SU-DHL-6 (cell line): Measurements from ENCODE around the gene ATP6V0E2.

Source experiments
- H2AFZ ChIP-seq: fragments of 200-600 bp; sonication (generic); 2 replicates; pipeline ENCODE4 v1.6.1; 2014; ENCODE audit warnings: low read depth, mild to moderate bottlenecking, moderate library complexity, mixed read lengths, antibody characterized with exemption, low read length; ENCODE audit not compliant: severe bottlenecking
- H3F3A ChIP-seq: fragments of 200-600 bp; shearing (Covaris generic); 2 replicates; pipeline ENCODE4 v1.6.0; 2016; ENCODE audit warnings: antibody characterized with exemption, mild to moderate bottlenecking; ENCODE audit not compliant: insufficient read depth
- H3K27ac ChIP-seq: fragments of 200-600 bp; sonication (generic); 2 replicates; pipeline ENCODE4 v1.5.1; 2016; ENCODE audit warnings: low read depth, mild to moderate bottlenecking, low read length, moderate library complexity, mixed read lengths
- H3K27me3 ChIP-seq: fragments of 200-600 bp; sonication (generic), shearing (Covaris generic); 2 replicates; pipeline ENCODE4 v1.6.0; 2014; ENCODE audit warnings: mild to moderate bottlenecking, low read length
- H3K36me3 ChIP-seq: fragments of 200-600 bp; sonication (generic); 2 replicates; pipeline ENCODE4 v1.6.1; 2014; ENCODE audit warnings: mild to moderate bottlenecking, low read length, mixed read lengths
- H3K4me2 ChIP-seq: fragments of 300-600, 200-600 bp; shearing (Covaris generic), sonication (generic); 2 replicates; pipeline ENCODE4 v1.6.0; 2014; ENCODE audit warnings: low read length, low read depth, mild to moderate bottlenecking; ENCODE audit not compliant: poor library complexity, severe bottlenecking
- H3K4me3 ChIP-seq: fragments of 200-600 bp; sonication (generic); 2 replicates; pipeline ENCODE4 v1.5.1; 2014; ENCODE audit warnings: antibody characterized with exemption, low read length, mild to moderate bottlenecking, mixed read lengths; ENCODE audit not compliant: insufficient read depth, poor library complexity, severe bottlenecking
- H3K79me2 ChIP-seq: fragments of 200-600 bp; sonication (generic); 2 replicates; pipeline ENCODE4 v1.6.1; 2014; ENCODE audit warnings: mild to moderate bottlenecking, low read length, moderate library complexity; ENCODE audit not compliant: insufficient read depth
- H3K9ac ChIP-seq: fragments of 200-600 bp; sonication (generic); 2 replicates; pipeline ENCODE4 v1.7.0; 2014; ENCODE audit warnings: mild to moderate bottlenecking, low read length
- H3K9me2 ChIP-seq: fragments of 200-600 bp; sonication (generic); replicated peaks from 2 replicates; pipeline ENCODE4 v1.6.1; 2014; ENCODE audit warnings: low read length; ENCODE audit not compliant: insufficient read depth
- H3K9me3 ChIP-seq: fragments of 200-600 bp; sonication (generic); 2 replicates; pipeline ENCODE4 v1.6.1; 2014; ENCODE audit warnings: low read length, mixed read lengths; ENCODE audit not compliant: insufficient read depth
- H4K20me1 ChIP-seq: fragments of 200-600 bp; sonication (generic); 2 replicates; pipeline ENCODE4 v1.6.1; 2014; ENCODE audit warnings: low read depth, mild to moderate bottlenecking, antibody characterized with exemption, low read length, moderate library complexity, mixed read lengths
- CTCF ChIP-seq: fragments of 200-600 bp; sonication (generic); IDR thresholded peaks from one replicate; pipeline ENCODE4 v1.5.1; 2017; ENCODE audit warnings: antibody characterized with exemption, mild to moderate bottlenecking, low read length, moderate library complexity; ENCODE audit not compliant: insufficient read depth, poor library complexity, severe bottlenecking
- EZH2phosphoT487 ChIP-seq: fragments of 200-600 bp; sonication (generic), shearing (Covaris generic); conservative IDR thresholded peaks from 2 replicates; pipeline ENCODE4 v1.6.1; 2018; ENCODE audit warnings: mild to moderate bottlenecking, antibody characterized with exemption, low read length, moderate library complexity, mixed read lengths

The ATP6V0E2 gene

GRCh38 chr7:149863500-149863899 lies 10.3 kb upstream of the ATP6V0E2 start:
- H4K20me1 ChIP-seq = no peaks in the 10 kb centered on the region
- H3K9me3 ChIP-seq = no peaks in the 10 kb centered on the region
- H3K27me3 ChIP-seq = no peaks in the 10 kb centered on the region
- no peaks in the 10 kb centered on the region for H3K36me3 ChIP-seq
- H3K9me2 ChIP-seq = no peaks in the 10 kb centered on the region
- H2AFZ ChIP-seq = no peak overlapping the region
- no peak for TF ChIP-seq CTCF
- TF ChIP-seq EZH2phosphoT487 = no peak
- no peak overlapping the region for H3K9ac ChIP-seq
- no peak overlapping the region for H3K27ac ChIP-seq
- no peaks in the 10 kb centered on the region for H3K79me2 ChIP-seq
- no peaks in the 10 kb centered on the region for H3F3A ChIP-seq
- no peak overlapping the region for H3K4me3 ChIP-seq
- H3K4me2 ChIP-seq = no peak overlapping the region

DNA sequence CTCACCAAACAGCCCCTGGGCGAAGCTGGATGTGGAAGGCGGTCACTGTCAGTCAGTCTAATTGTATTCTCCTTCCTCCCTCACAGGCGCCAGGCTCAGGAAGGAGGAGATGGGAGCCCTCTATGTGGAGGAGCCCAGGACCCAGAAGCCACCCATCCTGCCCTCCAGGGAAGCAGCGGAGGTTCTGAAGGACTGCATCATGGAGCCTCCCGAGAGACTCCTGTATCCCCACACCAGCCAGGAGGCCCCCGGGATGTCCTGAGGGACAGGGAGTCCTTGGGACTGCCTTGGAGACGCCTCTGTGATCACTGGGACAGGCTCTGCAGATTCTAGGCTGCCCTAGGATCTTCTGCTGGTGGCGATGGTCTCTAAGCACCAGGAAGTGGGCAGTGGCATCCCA lies 9.7 kb upstream of the ATP6V0E2 start:
- H3K27me3 ChIP-seq = no peaks in the 10 kb centered on the region
- H3K4me3 ChIP-seq = no peak overlapping the region
- no peaks in the 10 kb centered on the region for H3K9me2 ChIP-seq
- no peaks in the 10 kb centered on the region for H4K20me1 ChIP-seq
- H3K4me2 ChIP-seq = no peak overlapping the region
- H3K9me3 ChIP-seq = no peaks in the 10 kb centered on the region
- H2AFZ ChIP-seq = no peak overlapping the region
- H3K27ac ChIP-seq = no peak overlapping the region
- H3K36me3 ChIP-seq = no peaks in the 10 kb centered on the region
- H3F3A ChIP-seq = no peaks in the 10 kb centered on the region
- no peak overlapping the region for H3K9ac ChIP-seq
- TF ChIP-seq CTCF (no peak), EZH2phosphoT487 (no peak)
- H3K79me2 ChIP-seq = no peaks in the 10 kb centered on the region

- TF ChIP-seq CTCF (no peak), EZH2phosphoT487 (no peak)
- Histone ChIP-seq H3K79me2 (no peaks in the 10 kb centered on the region), H3K27ac (no peak overlapping the region), H3K36me3 (no peaks in the 10 kb centered on the region), H3F3A (no peaks in the 10 kb centered on the region), H3K9me2 (no peaks in the 10 kb centered on the region), H3K9me3 (no peaks in the 10 kb centered on the region), H4K20me1 (no peaks in the 10 kb centered on the region), H3K27me3 (no peaks in the 10 kb centered on the region), H3K4me3 (no peak overlapping the region), H3K9ac (no peak overlapping the region), H2AFZ (no peak overlapping the region), H3K4me2 (no peak overlapping the region)
These were observed 9.0 kb upstream of the ATP6V0E2 start for GRCh38 chr7:149864751-149865150.

GRCh38 chr7:149865437-149865836 lies 8.3 kb upstream of the ATP6V0E2 start:
- no peaks in the 10 kb centered on the region for H3K9me3 ChIP-seq
- no peaks in the 10 kb centered on the region for H3F3A ChIP-seq
- no peaks in the 10 kb centered on the region for H4K20me1 ChIP-seq
- H3K79me2 ChIP-seq = no peaks in the 10 kb centered on the region
- H3K36me3 ChIP-seq = no peaks in the 10 kb centered on the region
- H3K9me2 ChIP-seq = no peaks in the 10 kb centered on the region
- no peak overlapping the region for H3K4me2 ChIP-seq
- H3K27me3 ChIP-seq = no peaks in the 10 kb centered on the region
- no peak overlapping the region for H3K4me3 ChIP-seq
- H3K27ac ChIP-seq = no peak overlapping the region
- TF ChIP-seq CTCF (no peak), EZH2phosphoT487 (no peak)
- no peak overlapping the region for H2AFZ ChIP-seq
- H3K9ac ChIP-seq = no peak overlapping the region
